DND-41 (cell line): ENCODE data around the gene SLC6A16.
"Not testable (repeated sequence)": the region's sequence is repeated elsewhere in the genome, so short reads cannot be mapped to it uniquely, and the experiment has no call there.

Experiments
- ATAC-seq: fragments of 200-7000 bp; cut with Tn5 transposase; 3 replicates; pipeline ENCODE4 v1.9.1; 2021; ENCODE audit warnings: low read depth; ENCODE audit not compliant: insufficient read depth
- DNase-seq: peaks from one replicate; pipeline ENCODE4 v3.0.0-alpha.2; 2020
- H2AFZ ChIP-seq: 2 replicates; pipeline ENCODE4 v1.6.0; 2012; ENCODE audit warnings: low read depth, low read length
- H3K27ac ChIP-seq: 2 replicates; pipeline ENCODE4 v1.5.1; 2012; ENCODE audit warnings: low read length, inconsistent platforms
- H3K27me3 ChIP-seq: fragments of 200-600 bp; sonication (generic); 2 replicates; pipeline ENCODE4 v1.6.0; 2012; ENCODE audit warnings: low read length, mild to moderate bottlenecking, inconsistent platforms; ENCODE audit not compliant: insufficient read depth, poor library complexity
- H3K36me3 ChIP-seq: 2 replicates; pipeline ENCODE4 v1.5.1; 2012; ENCODE audit warnings: low read length, inconsistent platforms; ENCODE audit not compliant: insufficient read depth
- H3K4me1 ChIP-seq: 2 replicates; pipeline ENCODE4 v1.5.1; 2012; ENCODE audit warnings: mild to moderate bottlenecking, low read length; ENCODE audit not compliant: insufficient read depth
- H3K4me2 ChIP-seq: 2 replicates; pipeline ENCODE4 v1.6.0; 2012; ENCODE audit warnings: mild to moderate bottlenecking, moderate library complexity, low read length, inconsistent platforms; ENCODE audit not compliant: insufficient read depth
- H3K4me3 ChIP-seq, 2 experiments: fragments of 200-600 bp in 1 of 2; shearing (Covaris generic) in 1 of 2; 2 replicates each; pipeline ENCODE4 v1.5.1; 2012 to 2016; ENCODE audit warnings: inconsistent platforms in 2 of 2, low read length in 2 of 2, mild to moderate bottlenecking in 2 of 2, low read depth in 1 of 2, moderate library complexity in 1 of 2
- H3K79me2 ChIP-seq: 2 replicates; pipeline ENCODE4 v1.6.0; 2012; ENCODE audit warnings: low read length, inconsistent platforms; ENCODE audit not compliant: insufficient read depth
- H3K9ac ChIP-seq: 2 replicates; pipeline ENCODE4 v1.6.0; 2012; ENCODE audit warnings: low read depth, mild to moderate bottlenecking, inconsistent platforms, low read length, moderate library complexity
- H3K9me3 ChIP-seq: 2 replicates; pipeline ENCODE4 v1.5.1; 2012; ENCODE audit warnings: low read length, moderate library complexity, mild to moderate bottlenecking, inconsistent platforms; ENCODE audit not compliant: insufficient read depth, severe bottlenecking
- H4K20me1 ChIP-seq: 2 replicates; pipeline ENCODE4 v1.6.0; 2012; ENCODE audit warnings: low read length; ENCODE audit not compliant: insufficient read depth
- CTCF ChIP-seq: IDR thresholded peaks from 2 replicates; pipeline ENCODE4 v1.5.1; 2012; ENCODE audit warnings: borderline replicate concordance, low read length, moderate library complexity, mild to moderate bottlenecking; ENCODE audit not compliant: poor library complexity, severe bottlenecking; ENCODE audit errors: extremely low read depth
- EZH2 ChIP-seq: IDR thresholded peaks from 3 replicates; pipeline ENCODE4 v1.6.1; 2012; ENCODE audit warnings: borderline replicate concordance, low read depth, mild to moderate bottlenecking, moderate library complexity, low read length, inconsistent platforms; ENCODE audit not compliant: severe bottlenecking

Gene SLC6A16

GRCh38 chr19:49328741-49329140 is 3.8 kb upstream of the SLC6A16 start:
- no peak overlapping the region for H2AFZ ChIP-seq
- H3K36me3 ChIP-seq, result no peaks in the 10 kb centered on the region
- peaks cover 8% of the 10 kb centered on the region for H3K4me1 ChIP-seq
- H3K4me3 ChIP-seq, result no peak overlapping the region
- H3K9me3 ChIP-seq, result no peaks in the 10 kb centered on the region
- H3K27me3 ChIP-seq, result no peaks in the 10 kb centered on the region
- DNase-seq, result no peak
- H3K4me2 ChIP-seq, result no peak overlapping the region
- no peak for ATAC-seq
- H3K79me2 ChIP-seq, result no peaks in the 10 kb centered on the region
- H3K27ac ChIP-seq, result no peak overlapping the region
- no peak overlapping the region for H3K9ac ChIP-seq
- TF ChIP-seq CTCF (no peak), EZH2 (no peak)
- no peaks in the 10 kb centered on the region for H4K20me1 ChIP-seq

GRCh38 chr19:49327878-49328544 is 3.0 kb upstream of the SLC6A16 start:
- no peaks in the 10 kb centered on the region for H3K36me3 ChIP-seq
- no peaks in the 10 kb centered on the region for H4K20me1 ChIP-seq
- H3K79me2 ChIP-seq, result no peaks in the 10 kb centered on the region
- DNase-seq (peak; percentile 38), ATAC-seq (peak; percentile 55; the same call in 2 of the 3 replicates)
- H3K4me3 ChIP-seq, result no peak overlapping the region
- H3K27ac ChIP-seq, result no peak overlapping the region
- H2AFZ ChIP-seq, result no peak overlapping the region
- TF ChIP-seq CTCF, result peak; percentile 72
- no peak for TF ChIP-seq EZH2
- H3K27me3 ChIP-seq, result no peaks in the 10 kb centered on the region
- no peak overlapping the region for H3K9ac ChIP-seq
- H3K4me1 ChIP-seq, result peaks cover 1% of the 10 kb centered on the region; the same call in 1 of the 2 replicates
- H3K4me2 ChIP-seq, result no peak overlapping the region
- H3K9me3 ChIP-seq, result no peaks in the 10 kb centered on the region

- H3K36me3 ChIP-seq, result no peaks in the 10 kb centered on the region
- no peaks in the 10 kb centered on the region for H3K4me1 ChIP-seq
- H2AFZ ChIP-seq, result no peak overlapping the region
- ATAC-seq, result no peak
- no peaks in the 10 kb centered on the region for H4K20me1 ChIP-seq
- TF ChIP-seq EZH2, result no peak
- TF ChIP-seq CTCF, result no peak
- no peaks in the 10 kb centered on the region for H3K79me2 ChIP-seq
- H3K27ac ChIP-seq, result no peak overlapping the region
- H3K27me3 ChIP-seq, result no peaks in the 10 kb centered on the region
- no peak overlapping the region for H3K4me2 ChIP-seq
- H3K9me3 ChIP-seq, result no peaks in the 10 kb centered on the region
- no peak for DNase-seq
- no peak overlapping the region for H3K4me3 ChIP-seq
- H3K9ac ChIP-seq, result no peak overlapping the region
Observed at GRCh38 chr19:49326165-49326704, 1.2 kb upstream of the SLC6A16 start.

- H3K36me3 ChIP-seq, H3K9ac ChIP-seq, H4K20me1 ChIP-seq, H3K4me3 ChIP-seq, H3K4me2 ChIP-seq, ATAC-seq, H3K27me3 ChIP-seq, H3K79me2 ChIP-seq, H3K27ac ChIP-seq, H3K4me1 ChIP-seq, H3K9me3 ChIP-seq, H2AFZ ChIP-seq, DNase-seq: not testable (repeated sequence)
Observed at GRCh38 chr19:49325756-49326155, 765 bp upstream of the SLC6A16 start.
